Femur (tissue), 1 donor: ENCODE results near the gene CDC42SE2.
"Not testable (repeated sequence)": the region's sequence is repeated elsewhere in the genome, so short reads cannot be mapped to it uniquely, and the experiment has no call there.

ENCODE experiments used
- DNase-seq: peaks from one replicate; pipeline ENCODE4 v3.0.0-alpha.2; 2017

Gene CDC42SE2

DNA sequence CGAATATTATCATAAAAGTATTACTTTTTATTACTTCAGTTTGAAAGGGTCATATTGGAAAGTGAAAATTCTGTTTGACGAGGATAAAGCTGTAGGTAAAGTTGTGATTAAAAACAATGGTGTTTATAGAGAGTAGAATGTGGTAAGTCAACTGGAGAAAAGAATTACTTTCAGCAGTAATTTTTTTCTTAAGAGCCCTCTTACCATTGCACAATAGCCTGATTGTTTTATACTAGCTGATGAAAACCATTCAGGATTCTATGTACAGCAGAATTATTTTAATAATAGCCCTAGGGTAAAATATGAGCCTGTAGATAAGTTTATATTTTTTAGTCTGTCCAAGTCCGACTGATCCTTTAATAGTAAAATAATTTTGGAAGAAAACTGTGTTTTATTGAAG, 16.6 kb downstream of the CDC42SE2 start:
- no peak for DNase-seq

DNA sequence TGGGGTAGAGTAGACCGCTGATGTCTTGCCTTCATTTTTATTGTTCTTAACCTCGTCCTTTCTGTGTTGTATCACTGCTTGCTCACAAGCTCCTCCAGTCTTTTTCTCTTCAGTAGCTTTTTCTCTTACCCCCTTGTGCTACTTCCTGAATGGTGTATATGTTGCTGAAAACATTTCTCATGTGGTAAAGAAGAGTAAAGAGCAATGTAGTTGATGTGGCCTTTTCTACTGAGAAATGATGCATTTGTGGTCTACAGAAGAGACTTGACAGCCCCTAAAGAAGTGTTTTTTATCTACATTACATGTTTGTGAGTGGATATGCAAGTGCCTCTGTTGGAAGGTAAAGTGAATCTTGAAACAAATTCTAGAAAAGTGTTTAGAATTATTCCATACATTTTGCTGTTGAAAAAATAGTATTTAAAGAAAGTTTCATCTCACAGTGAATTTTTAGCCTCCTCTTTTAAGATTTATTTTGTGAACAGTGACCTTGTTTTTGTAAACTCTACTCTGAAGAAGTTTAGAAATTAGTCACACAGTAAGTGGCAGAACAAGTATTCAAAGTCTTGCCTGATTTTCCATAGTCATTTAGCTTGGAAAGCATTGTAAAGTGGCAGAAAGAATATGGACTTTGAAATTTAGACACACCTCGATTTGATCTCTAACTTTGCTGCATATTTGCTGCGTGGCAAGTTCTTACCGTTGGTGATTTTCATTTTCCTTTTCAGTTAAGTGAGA, 17.4 kb downstream of the CDC42SE2 start:
- no peak for DNase-seq

- DNase-seq = no peak
Observed at GRCh38 chr5:131281868-131282234, 18.0 kb downstream of the CDC42SE2 start.

- no peak for DNase-seq
Observed at GRCh38 chr5:131282235-131282634, 18.4 kb downstream of the CDC42SE2 start.

- DNase-seq = no peak
Observed at GRCh38 chr5:131285703-131286399, 22.0 kb downstream of the CDC42SE2 start.

DNA sequence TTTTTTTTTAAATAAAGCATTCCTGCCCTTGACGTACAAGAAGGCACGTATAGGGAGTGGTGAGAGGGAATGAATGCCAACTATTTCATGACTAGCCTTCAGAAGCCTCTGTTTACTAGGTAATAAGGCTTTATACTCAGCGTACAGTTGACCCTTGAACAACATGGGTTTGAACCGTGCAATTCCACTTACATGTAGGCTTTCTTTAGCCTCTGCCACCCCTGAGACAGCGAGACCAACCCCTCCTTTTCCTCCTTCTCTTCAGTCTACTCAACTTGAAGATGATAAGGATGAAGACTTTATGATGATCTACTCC, 22.5 kb downstream of the CDC42SE2 start:
- DNase-seq = no peak

DNA sequence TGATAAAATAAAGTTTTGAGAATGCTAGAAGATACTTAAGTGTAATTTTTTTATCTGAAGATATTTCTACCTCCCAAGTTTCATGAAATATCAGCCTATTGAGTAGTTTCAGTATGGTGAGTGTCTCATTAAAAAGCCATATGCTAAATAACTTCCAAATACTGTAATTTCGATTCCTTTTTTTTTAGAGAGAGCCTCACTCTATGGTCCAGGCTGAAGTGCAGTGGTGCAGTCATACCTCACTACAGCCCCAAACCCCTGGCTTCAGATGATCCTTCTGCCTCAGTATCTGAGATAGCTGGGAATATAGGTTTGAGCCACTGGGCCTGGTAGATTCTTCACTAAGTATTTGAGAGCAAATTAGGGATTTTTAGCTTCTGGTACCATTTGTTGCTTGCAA, 24.5 kb downstream of the CDC42SE2 start:
- DNase-seq = no peak

- DNase-seq = no peak
Observed at GRCh38 chr5:131289738-131290137, 25.9 kb downstream of the CDC42SE2 start.

GRCh38 chr5:131296213-131296672, 32.4 kb downstream of the CDC42SE2 start:
- no peak for DNase-seq

GRCh38 chr5:131297886-131298285, 34.0 kb downstream of the CDC42SE2 start:
- no peak for DNase-seq

GRCh38 chr5:131299465-131299864, 35.6 kb downstream of the CDC42SE2 start:
- no peak for DNase-seq

GRCh38 chr5:131302506-131302905, 38.7 kb downstream of the CDC42SE2 start:
- DNase-seq = no peak

- no peak for DNase-seq
Observed at GRCh38 chr5:131303537-131303936, 39.7 kb downstream of the CDC42SE2 start.

- DNase-seq = no peak
Observed at GRCh38 chr5:131304414-131304813, 40.6 kb downstream of the CDC42SE2 start.

GRCh38 chr5:131305138-131305689, 41.4 kb downstream of the CDC42SE2 start:
- DNase-seq = no peak

DNA sequence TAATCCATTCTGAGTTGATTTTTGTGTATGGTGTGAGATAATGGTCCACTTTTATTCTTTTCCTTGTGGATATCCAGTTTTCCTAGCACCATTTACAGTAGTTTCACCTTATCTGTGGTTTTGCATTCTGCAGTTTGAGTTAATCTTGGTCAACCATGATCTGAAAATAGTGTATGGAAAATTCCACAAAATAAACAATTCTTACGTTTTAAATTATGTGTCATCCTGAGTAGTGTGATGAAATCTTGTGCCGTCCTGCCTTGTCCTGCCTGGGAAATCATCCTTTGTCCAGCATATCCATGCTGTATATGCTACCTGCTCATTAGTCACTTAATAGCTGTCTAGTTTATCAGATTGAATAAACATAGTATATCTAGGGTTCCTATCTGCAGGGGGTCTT, 42.1 kb downstream of the CDC42SE2 start:
- DNase-seq = no peak

DNA sequence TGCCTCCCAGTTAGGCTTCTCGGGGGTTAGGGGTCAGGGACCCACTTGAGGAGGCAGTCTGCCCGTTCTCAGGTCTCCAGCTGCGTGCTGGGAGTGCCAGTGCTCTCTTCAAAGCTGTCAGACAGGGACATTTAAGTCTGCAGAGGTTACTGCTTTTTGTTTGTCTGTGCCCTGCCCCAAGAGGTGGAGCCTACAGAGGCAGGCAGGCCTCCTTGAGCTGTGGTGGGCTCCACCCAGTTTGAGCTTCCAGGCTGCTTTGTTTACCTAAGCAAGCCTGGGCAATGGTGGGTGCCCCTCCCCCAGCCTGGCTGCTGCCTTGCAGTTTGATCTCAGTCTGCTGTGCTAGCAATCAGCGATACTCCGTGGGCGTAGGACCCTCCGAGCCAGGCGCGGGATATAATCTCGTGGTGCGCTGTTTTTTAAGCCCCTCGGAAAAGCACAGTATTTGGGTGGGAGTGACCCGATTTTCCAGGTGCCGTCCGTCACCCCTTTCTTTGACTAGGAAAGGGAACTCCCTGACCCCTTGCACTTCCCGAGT, 48.5 kb downstream of the CDC42SE2 start:
- DNase-seq = not testable (repeated sequence)

DNA sequence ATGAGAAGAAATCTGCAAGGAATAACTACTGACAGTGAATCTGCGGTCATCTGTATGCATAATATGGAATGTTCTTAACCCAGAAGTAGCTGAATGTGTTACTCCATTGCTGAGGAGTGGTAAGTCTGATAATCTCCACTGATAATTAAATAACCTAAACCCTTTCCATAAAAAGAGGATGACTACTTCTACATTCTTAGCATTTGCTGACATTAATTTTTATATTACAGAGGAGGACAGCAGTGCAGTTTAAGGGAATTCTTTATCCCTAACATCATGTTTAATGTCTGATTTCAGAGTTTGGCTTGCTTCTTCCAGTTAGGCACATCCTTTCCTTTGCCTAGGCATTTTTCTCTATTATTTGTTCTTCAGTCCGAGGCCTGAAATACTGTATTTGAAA, 52.2 kb downstream of the CDC42SE2 start:
- no peak for DNase-seq

- no peak for DNase-seq
Observed at GRCh38 chr5:131316822-131317221, 53.0 kb downstream of the CDC42SE2 start.

- DNase-seq = no peak
Observed at GRCh38 chr5:131318455-131318854, 54.6 kb downstream of the CDC42SE2 start.

GRCh38 chr5:131321066-131321465, 57.2 kb downstream of the CDC42SE2 start:
- no peak for DNase-seq

DNA sequence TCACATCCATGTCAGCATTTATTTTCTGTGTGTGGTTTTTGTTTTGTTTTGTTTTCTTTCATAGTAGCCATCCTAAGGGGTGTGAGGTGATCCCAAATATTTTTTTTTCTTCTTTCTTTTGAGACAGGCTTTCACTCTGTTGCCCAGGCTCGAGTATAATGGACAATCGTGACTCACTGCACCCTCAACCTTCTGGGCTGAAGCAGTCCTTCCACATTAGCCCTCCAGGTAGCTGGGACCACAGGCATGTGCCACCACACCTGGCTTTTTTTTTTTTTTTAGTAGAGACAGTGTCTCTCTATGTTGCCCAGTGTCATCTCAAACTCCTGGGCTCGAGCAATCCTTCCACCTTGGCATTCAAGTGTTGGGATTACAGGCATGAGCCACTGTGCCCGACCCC, 59.1 kb downstream of the CDC42SE2 start:
- DNase-seq = no peak

DNA sequence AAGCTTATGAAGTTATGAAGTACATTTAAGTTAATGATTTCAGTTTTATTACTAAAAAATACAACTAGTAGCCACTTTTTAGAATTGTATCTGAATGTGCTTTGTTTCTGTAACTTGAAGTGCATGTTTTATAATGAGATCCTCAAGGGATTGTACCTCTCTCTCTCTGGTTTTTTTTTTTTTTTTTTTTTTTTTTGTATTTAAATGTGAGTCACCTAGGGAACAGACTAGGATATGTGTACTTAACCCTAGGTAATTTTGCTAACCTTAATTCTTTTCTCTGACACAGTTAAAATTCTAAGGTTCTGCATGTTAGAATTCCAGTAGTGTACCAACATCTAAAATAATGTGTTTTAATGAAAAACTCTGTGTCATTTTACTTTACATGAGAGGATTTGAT, 59.5 kb downstream of the CDC42SE2 start:
- DNase-seq = no peak

DNA sequence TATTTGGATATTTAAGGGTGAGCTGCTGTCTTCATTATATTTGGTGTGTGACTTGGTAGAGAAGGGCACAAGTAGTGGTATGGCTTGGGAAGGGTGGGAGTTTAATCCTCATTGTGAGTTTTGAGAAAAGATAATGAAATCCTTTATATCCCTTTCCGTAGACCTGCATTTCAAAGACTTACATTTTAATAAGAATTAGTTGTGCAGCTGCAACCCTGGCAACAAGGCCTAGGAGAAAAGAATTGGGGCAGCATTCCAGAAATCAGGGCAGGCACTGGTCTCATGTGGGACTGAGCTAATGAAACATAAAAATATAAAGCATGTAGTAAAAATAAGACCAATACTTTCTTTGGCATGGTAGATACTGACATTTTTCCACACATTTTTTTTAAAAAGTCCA, 60.5 kb downstream of the CDC42SE2 start:
- DNase-seq = peak; percentile 71
